Smooth muscle cell (in vitro differentiated cells): ENCODE measurements around the gene TROAP. TPM values are rescaled to one million over a fixed set of nuclear protein-coding genes. Genes with fewer than 3 reads are reported as not detected.
"Not testable (repeated sequence)": the region's sequence is repeated elsewhere in the genome, so short reads cannot be mapped to it uniquely, and the experiment has no call there.

ENCODE experiments used
- DNase-seq: peaks from one replicate; lab custom pipeline; 2025; ENCODE audit not compliant: unreplicated experiment; lab: John Stamatoyannopoulos, UW
- H2AFZ ChIP-seq: fragments of 200-600 bp; sonication (generic); 2 replicates; pipeline ENCODE4 v1.6.0; 2016; ENCODE audit warnings: antibody characterized with exemption, low read depth, mild to moderate bottlenecking
- H3F3A ChIP-seq: fragments of 200-600 bp; sonication (generic); 2 replicates; pipeline ENCODE4 v1.6.0; 2017; ENCODE audit warnings: antibody characterized with exemption, low read depth
- H3K27ac ChIP-seq: fragments of 200-600 bp; sonication (generic); 2 replicates; pipeline ENCODE4 v1.5.1; 2016; ENCODE audit warnings: low read depth, mild to moderate bottlenecking
- H3K27me3 ChIP-seq: fragments of 200-600 bp; sonication (generic); 2 replicates; pipeline ENCODE4 v1.6.1; 2016; ENCODE audit warnings: low read depth, mild to moderate bottlenecking
- H3K36me3 ChIP-seq: fragments of 200-600 bp; sonication (generic); 2 replicates; pipeline ENCODE4 v1.5.1; 2016; ENCODE audit warnings: low read depth
- H3K4me1 ChIP-seq: fragments of 200-600 bp; sonication (generic); 2 replicates; pipeline ENCODE4 v1.5.1; 2016; ENCODE audit warnings: low read depth
- H3K4me2 ChIP-seq: fragments of 200-600 bp; sonication (generic); 2 replicates; pipeline ENCODE4 v1.6.0; 2016; ENCODE audit warnings: mild to moderate bottlenecking
- H3K4me3 ChIP-seq: fragments of 200-600 bp; sonication (generic); 2 replicates; pipeline ENCODE4 v1.5.1; 2016; ENCODE audit warnings: mild to moderate bottlenecking
- H3K79me2 ChIP-seq: fragments of 200-600 bp; sonication (generic); 2 replicates; pipeline ENCODE4 v1.6.0; 2016; ENCODE audit warnings: low read depth, mild to moderate bottlenecking
- H3K9ac ChIP-seq: fragments of 200-600 bp; sonication (generic); 2 replicates; pipeline ENCODE4 v1.6.0; 2016; ENCODE audit warnings: low read depth
- H3K9me3 ChIP-seq: fragments of 200-600 bp; sonication (generic); replicated peaks from 2 replicates; pipeline ENCODE4 v1.5.1; 2016; ENCODE audit warnings: low read depth
- H4K20me1 ChIP-seq: fragments of 200-600 bp; sonication (generic); 2 replicates; pipeline ENCODE4 v1.6.0; 2016; ENCODE audit warnings: low read depth
- CTCF ChIP-seq: fragments of 200-600 bp; sonication (generic); IDR thresholded peaks from 2 replicates; pipeline ENCODE4 v1.5.1; 2017; ENCODE audit warnings: borderline replicate concordance, mild to moderate bottlenecking, antibody characterized with exemption; ENCODE audit not compliant: insufficient read depth, poor library complexity, severe bottlenecking
- WGBS: methylation state at CpG from one replicate; pipeline ENCODE4 v1.1.7; 2016; ENCODE audit warnings: low lambda C conversion rate; 5-methylcytosine and 5-hydroxymethylcytosine counted together
- polyA plus RNA-seq: library from polyadenylated mRNA; unstranded; fragments of >200 nt; fragmentation: Nextera tagmentation; extraction: Ambion mirVana; gene quantifications from 2 replicates; pipeline ENCODE4 v1.2.1, GENCODE V29; 2016
- total RNA-seq: library from RNA; depleted of rRNA; stranded (reverse); fragments of >200 nt; gene quantifications from 2 replicates; pipeline ENCODE4 v1.2.3, GENCODE V29; 2014

The TROAP gene
- total and polyA plus RNA-seq, 2 experiments from 2014 or later: 3.7 to 8.5 TPM

GRCh38 chr12:49369411-49370145 lies 46.5 kb downstream of the TROAP start:
- H4K20me1 ChIP-seq: peaks cover 59% of the 10 kb centered on the region
- H3K27ac ChIP-seq: no peak overlapping the region

GRCh38 chr12:49370539-49370938 lies 47.5 kb downstream of the TROAP start:
- 97% methylated on average over 6 of the region's 6 CpGs for WGBS
- TF ChIP-seq CTCF: no peak
- H3K4me2 ChIP-seq: no peak overlapping the region

More at GRCh38 chr12:49369411-49370145, 46.5 kb downstream of the TROAP start:
- Histone ChIP-seq H3K9ac (no peak overlapping the region), H3F3A (peaks cover 7% of the 10 kb centered on the region), H3K9me3 (no peaks in the 10 kb centered on the region), H3K27me3 (no peaks in the 10 kb centered on the region), H3K4me2 (peak overlapping the region; percentile 94), H3K4me3 (peak overlapping the region; percentile 14), H3K79me2 (peaks cover 62% of the 10 kb centered on the region), H2AFZ (no peak overlapping the region), H3K36me3 (no peaks in the 10 kb centered on the region), H3K4me1 (peaks cover 24% of the 10 kb centered on the region)
- WGBS: 70% methylated on average over 6 of the region's 6 CpGs
- peak; percentile 23 for TF ChIP-seq CTCF
- DNase-seq: no peak

GRCh38 chr12:49375406-49375805 lies 52.4 kb downstream of the TROAP start:
- Histone ChIP-seq H4K20me1 (peaks cover 96% of the 10 kb centered on the region), H2AFZ (no peak overlapping the region), H3K4me2 (no peak overlapping the region), H3K4me1 (no peaks in the 10 kb centered on the region), H3K36me3 (no peaks in the 10 kb centered on the region), H3K9me3 (no peaks in the 10 kb centered on the region), H3F3A (no peaks in the 10 kb centered on the region), H3K27me3 (no peaks in the 10 kb centered on the region), H3K27ac (no peak overlapping the region), H3K79me2 (peaks cover 87% of the 10 kb centered on the region), H3K4me3 (no peak overlapping the region), H3K9ac (no peak overlapping the region)
- WGBS: 95% methylated on average over 1 of the region's 1 CpG
- no peak for DNase-seq
- TF ChIP-seq CTCF: no peak

More at GRCh38 chr12:49370539-49370938, 47.5 kb downstream of the TROAP start:
- no peak overlapping the region for H2AFZ ChIP-seq
- peaks cover 68% of the 10 kb centered on the region for H4K20me1 ChIP-seq
- DNase-seq: no peak
- no peak overlapping the region for H3K9ac ChIP-seq
- H3K36me3 ChIP-seq: no peaks in the 10 kb centered on the region
- peaks cover 7% of the 10 kb centered on the region for H3F3A ChIP-seq
- H3K9me3 ChIP-seq: no peaks in the 10 kb centered on the region
- peaks cover 24% of the 10 kb centered on the region for H3K4me1 ChIP-seq
- H3K27ac ChIP-seq: no peak overlapping the region
- H3K79me2 ChIP-seq: peaks cover 70% of the 10 kb centered on the region
- H3K27me3 ChIP-seq: no peaks in the 10 kb centered on the region
- no peak overlapping the region for H3K4me3 ChIP-seq

GRCh38 chr12:49377386-49377785 lies 54.3 kb downstream of the TROAP start:
- Histone ChIP-seq H3K27ac (no peak overlapping the region), H3K4me2 (no peak overlapping the region), H3K4me1 (no peaks in the 10 kb centered on the region), H2AFZ (no peak overlapping the region), H3K27me3 (no peaks in the 10 kb centered on the region), H3K9me3 (no peaks in the 10 kb centered on the region), H3K4me3 (no peak overlapping the region), H3K36me3 (no peaks in the 10 kb centered on the region), H3F3A (no peaks in the 10 kb centered on the region), H3K79me2 (peaks cover 90% of the 10 kb centered on the region), H4K20me1 (peaks cover 98% of the 10 kb centered on the region), H3K9ac (no peak overlapping the region)
- WGBS: 95% methylated on average over 2 of the region's 2 CpGs
- DNase-seq: no peak
- TF ChIP-seq CTCF: no peak

GRCh38 chr12:49380184-49380583 lies 57.1 kb downstream of the TROAP start:
- peaks cover 98% of the 10 kb centered on the region for H4K20me1 ChIP-seq
- H3K4me1 ChIP-seq, H3F3A ChIP-seq, H3K9me3 ChIP-seq, H3K36me3 ChIP-seq, H3K4me2 ChIP-seq, DNase-seq, H2AFZ ChIP-seq, H3K4me3 ChIP-seq, H3K27ac ChIP-seq, H3K27me3 ChIP-seq, H3K9ac ChIP-seq: not testable (repeated sequence)
- WGBS: 96% methylated on average over 9 of the region's 9 CpGs
- H3K79me2 ChIP-seq: peaks cover 92% of the 10 kb centered on the region
